ENCODE data around the gene CUL1.

DNA sequence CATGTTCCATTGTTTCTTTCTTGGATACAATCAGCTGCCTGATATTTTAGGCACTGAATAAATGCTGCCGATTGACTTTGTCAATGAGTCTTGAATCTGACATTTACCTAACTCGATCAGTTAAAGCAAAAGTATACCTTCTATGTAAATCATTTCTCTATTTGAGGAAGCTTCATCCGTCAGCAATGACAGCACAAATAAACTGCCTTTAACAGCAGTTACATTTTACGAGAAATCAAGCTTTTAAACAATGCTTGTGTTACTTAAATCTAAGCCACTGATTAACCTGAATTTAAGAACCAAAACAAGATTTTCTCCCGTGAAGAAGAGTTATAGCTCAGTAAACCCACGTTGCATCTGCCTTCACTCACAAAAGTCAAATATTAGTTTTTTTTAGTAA lies 71.3 kb downstream of the CUL1 start:
- no peak for TF ChIP-seq EZH2phosphoT487 (IDR thresholded peaks at IDR 0.05; ENCODE audit: borderline replicate concordance, low read length)
- TF ChIP-seq, protein P1, sequence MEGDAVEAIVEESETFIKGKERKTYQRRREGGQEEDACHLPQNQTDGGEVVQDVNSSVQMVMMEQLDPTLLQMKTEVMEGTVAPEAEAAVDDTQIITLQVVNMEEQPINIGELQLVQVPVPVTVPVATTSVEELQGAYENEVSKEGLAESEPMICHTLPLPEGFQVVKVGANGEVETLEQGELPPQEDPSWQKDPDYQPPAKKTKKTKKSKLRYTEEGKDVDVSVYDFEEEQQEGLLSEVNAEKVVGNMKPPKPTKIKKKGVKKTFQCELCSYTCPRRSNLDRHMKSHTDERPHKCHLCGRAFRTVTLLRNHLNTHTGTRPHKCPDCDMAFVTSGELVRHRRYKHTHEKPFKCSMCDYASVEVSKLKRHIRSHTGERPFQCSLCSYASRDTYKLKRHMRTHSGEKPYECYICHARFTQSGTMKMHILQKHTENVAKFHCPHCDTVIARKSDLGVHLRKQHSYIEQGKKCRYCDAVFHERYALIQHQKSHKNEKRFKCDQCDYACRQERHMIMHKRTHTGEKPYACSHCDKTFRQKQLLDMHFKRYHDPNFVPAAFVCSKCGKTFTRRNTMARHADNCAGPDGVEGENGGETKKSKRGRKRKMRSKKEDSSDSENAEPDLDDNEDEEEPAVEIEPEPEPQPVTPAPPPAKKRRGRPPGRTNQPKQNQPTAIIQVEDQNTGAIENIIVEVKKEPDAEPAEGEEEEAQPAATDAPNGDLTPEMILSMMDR (IDR thresholded peaks at IDR 0.05; ENCODE audit: low read depth, low read length, poor library complexity, severe bottlenecking) = no peak
